Dedifferentiated amniotic fluid mesenchymal stem cell (primary cell): ENCODE results near the gene TESK2.
"Not testable (repeated sequence)": the region's sequence is repeated elsewhere in the genome, so short reads cannot be mapped to it uniquely, and the experiment has no call there.

Experiments
- DNase-seq: peaks from one replicate; pipeline ENCODE4 v3.0.0-alpha.2; 2016; ENCODE audit errors: extremely low spot score

The TESK2 gene

GRCh38 chr1:45490626-45491486, at the start of gene TESK2:
Gene TESK2 (minus strand): TSS chr1:45491163. CDS start chr1:45457785, 33,378 bp downstream.
- DNase-seq, result peak; percentile 97

GRCh38 chr1:45536886-45537285, 45.9 kb upstream of the TESK2 start:
- no peak for DNase-seq

- no peak for DNase-seq
Observed at GRCh38 chr1:45535988-45536766, 45.2 kb upstream of the TESK2 start.

- no peak for DNase-seq
Observed at GRCh38 chr1:45531873-45532272, 40.9 kb upstream of the TESK2 start.

- DNase-seq, result no peak
Observed at GRCh38 chr1:45530632-45531135, 39.7 kb upstream of the TESK2 start.

- DNase-seq, result no peak
Observed at GRCh38 chr1:45526135-45526644, 35.2 kb upstream of the TESK2 start.

- DNase-seq, result not testable (repeated sequence)
Observed at GRCh38 chr1:45523975-45524374, 33.0 kb upstream of the TESK2 start.

- not testable (repeated sequence) for DNase-seq
Observed at GRCh38 chr1:45523516-45523915, 32.6 kb upstream of the TESK2 start.

- DNase-seq, result no peak
Observed at GRCh38 chr1:45522324-45523104, 31.6 kb upstream of the TESK2 start.

- DNase-seq, result peak; percentile 93
Observed at GRCh38 chr1:45521413-45522323, 30.7 kb upstream of the TESK2 start, which contains the start of gene PRDX1. Gene PRDX1 (minus strand): TSS chr1:45521884. CDS start chr1:45519043, 2,841 bp downstream.

- DNase-seq, result not testable (repeated sequence)
Observed at GRCh38 chr1:45519774-45520173, 28.8 kb upstream of the TESK2 start.

GRCh38 chr1:45518910-45519309, 27.9 kb upstream of the TESK2 start:
- no peak for DNase-seq

GRCh38 chr1:45518366-45518765, 27.4 kb upstream of the TESK2 start:
- not testable (repeated sequence) for DNase-seq

GRCh38 chr1:45516465-45516864, 25.5 kb upstream of the TESK2 start:
- no peak for DNase-seq

- peak; percentile 6 for DNase-seq
Observed at GRCh38 chr1:45516036-45516435, 25.1 kb upstream of the TESK2 start.

GRCh38 chr1:45513532-45514260, 22.7 kb upstream of the TESK2 start:
- DNase-seq, result peak; percentile 14

GRCh38 chr1:45512641-45513054, 21.7 kb upstream of the TESK2 start:
- DNase-seq, result peak; percentile 39

GRCh38 chr1:45510972-45511527, 20.1 kb upstream of the TESK2 start:
- peak; percentile 7 for DNase-seq
